ENCODE results near the gene ZCCHC8.

DNA sequence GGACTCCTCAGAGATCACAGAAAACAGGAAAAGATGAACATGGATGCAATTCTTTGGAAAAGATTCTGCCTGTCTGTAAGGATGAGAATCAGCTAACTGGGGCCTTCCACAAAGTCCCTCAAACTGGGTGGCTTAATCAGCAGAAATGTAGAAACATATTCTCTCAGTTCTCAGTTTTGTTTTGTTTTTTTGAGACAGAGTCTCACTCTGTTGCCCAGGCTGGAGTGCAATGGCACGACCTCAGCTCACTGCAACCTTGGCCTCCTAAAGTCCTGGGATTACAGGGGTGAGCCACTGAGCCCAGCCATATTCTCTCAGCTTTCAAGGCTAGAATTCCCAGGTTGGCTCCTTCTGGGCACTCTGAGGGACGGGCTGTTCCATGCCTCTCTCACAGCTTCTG lies 40.1 kb downstream of the ZCCHC8 start:
- TF ChIP-seq, protein P1, sequence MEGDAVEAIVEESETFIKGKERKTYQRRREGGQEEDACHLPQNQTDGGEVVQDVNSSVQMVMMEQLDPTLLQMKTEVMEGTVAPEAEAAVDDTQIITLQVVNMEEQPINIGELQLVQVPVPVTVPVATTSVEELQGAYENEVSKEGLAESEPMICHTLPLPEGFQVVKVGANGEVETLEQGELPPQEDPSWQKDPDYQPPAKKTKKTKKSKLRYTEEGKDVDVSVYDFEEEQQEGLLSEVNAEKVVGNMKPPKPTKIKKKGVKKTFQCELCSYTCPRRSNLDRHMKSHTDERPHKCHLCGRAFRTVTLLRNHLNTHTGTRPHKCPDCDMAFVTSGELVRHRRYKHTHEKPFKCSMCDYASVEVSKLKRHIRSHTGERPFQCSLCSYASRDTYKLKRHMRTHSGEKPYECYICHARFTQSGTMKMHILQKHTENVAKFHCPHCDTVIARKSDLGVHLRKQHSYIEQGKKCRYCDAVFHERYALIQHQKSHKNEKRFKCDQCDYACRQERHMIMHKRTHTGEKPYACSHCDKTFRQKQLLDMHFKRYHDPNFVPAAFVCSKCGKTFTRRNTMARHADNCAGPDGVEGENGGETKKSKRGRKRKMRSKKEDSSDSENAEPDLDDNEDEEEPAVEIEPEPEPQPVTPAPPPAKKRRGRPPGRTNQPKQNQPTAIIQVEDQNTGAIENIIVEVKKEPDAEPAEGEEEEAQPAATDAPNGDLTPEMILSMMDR (IDR thresholded peaks at IDR 0.05; ENCODE audit: low read depth, low read length, poor library complexity, severe bottlenecking): no peak
- no peak for TF ChIP-seq EZH2phosphoT487 (IDR thresholded peaks at IDR 0.05; ENCODE audit: borderline replicate concordance, low read length)

Data from DOHH2 (cell line).